ENCODE results near the gene TMPRSS3. TPM values are rescaled to one million over a fixed set of nuclear protein-coding genes. Genes with fewer than 3 reads are reported as not detected.

The TMPRSS3 gene
- total and polyA plus RNA-seq, 9 of the 15 experiments (the other 6 are each of a cell fraction or from before 2014, with no cell fraction given) = 0.07 TPM; not detected in 8

GRCh38 chr21:42379426-42380215 is 16.2 kb downstream of the TMPRSS3 start:
- Histone ChIP-seq H3K79me2 (ENCODE audit: control insufficient read depth, insufficient read depth, low read length) (no peaks in the 10 kb centered on the region), H3K4me1 (replicated peaks in 1 of 2; ENCODE audit: control insufficient read depth in 2 of 2, insufficient read depth in 2 of 2, low read length in 2 of 2) (peaks cover 3 to 6% of the 10 kb centered on the region in 2 experiments; a peak in 3 of 5 replicates), H3K4me2 (ENCODE audit: insufficient read depth, low read length) (no peak overlapping the region), H3K9me3 (replicated peaks; ENCODE audit: control insufficient read depth, insufficient read depth, low read depth, low read length) (no peaks in the 10 kb centered on the region), H4K20me1 (replicated peaks; ENCODE audit: control insufficient read depth, insufficient read depth, low read length) (0 out of 2 replicates have a peak, but pooled peaks cover 2% of the 10 kb centered on the region), H3K9ac (ENCODE audit: insufficient read depth in 1 of 2, low read depth in 2 of 2, low read length in 2 of 2) (no peak overlapping the region), H3K4me3 (no peak overlapping the region), H2AFZ (ENCODE audit: low read depth, low read length) (no peak overlapping the region), H3K9me1 (ENCODE audit: control insufficient read depth, insufficient read depth, low read length) (no peaks in the 10 kb centered on the region), H3K36me3 (ENCODE audit: control insufficient read depth, insufficient read depth, low read length) (no peaks in the 10 kb centered on the region), H3K27ac (ENCODE audit: extremely low read depth, low read depth, low read length) (no peak overlapping the region), H3K27me3 (ENCODE audit: control insufficient read depth in 2 of 2, insufficient read depth in 2 of 2, low read length in 2 of 2) (peaks cover 13 to 54% of the 10 kb centered on the region in 2 experiments)
- intact Hi-C loops (cut with micrococcal nuclease) = no loop called here
- WGBS (ENCODE audit: insufficient coverage, low coverage, missing lambda C conversion rate) = 2% methylated on average over 17 of the region's 17 CpGs
- POLR2A ChIA-PET = no interaction called here
- CTCF ChIA-PET (ENCODE audit: low intra/inter-chr PET ratio) = no interaction called here
- in situ Hi-C loops (cut with MboI) = loop anchor here (5.0 kb wide), 1 partner anchor 68 kb away; no protein-coding TSS in a partner anchor
- FAIRE-seq (no peak), ATAC-seq (no peak), DNase-seq (ENCODE audit: extremely low read depth in 1 of 4, low spot score in 3 of 4) (no peak)
- no TSS peak for BruUV-seq (replicated peaks)
- TF ChIP-seq ZNF512 (tag; IDR thresholded peaks at IDR 0.05) (no peak), NRF1 (conservative IDR thresholded peaks at IDR 0.05 in 1 of 2, IDR thresholded peaks at IDR 0.05 in 1 of 2) (no peak), TCF7L2 (IDR thresholded peaks at IDR 0.05; ENCODE audit: low read depth, low read length) (no peak), CREB3L1 (IDR thresholded peaks at IDR 0.05; ENCODE audit: borderline replicate concordance, low read depth) (no peak), MTF1 (CRISPR knock-in tag; IDR thresholded peaks at IDR 0.05; ENCODE audit: borderline replicate concordance) (no peak), PCBP1 (IDR thresholded peaks at IDR 0.05; ENCODE audit: low read depth, low read length, poor library complexity, severe bottlenecking) (no peak), KHSRP (IDR thresholded peaks at IDR 0.05) (no peak), ETS1 (conservative IDR thresholded peaks at IDR 0.05; ENCODE audit: control insufficient read depth, low read depth, low read length) (no peak), ZNF668 (CRISPR knock-in tag; IDR thresholded peaks at IDR 0.05) (no peak), NFRKB (IDR thresholded peaks at IDR 0.05; ENCODE audit: low read depth) (no peak), TSC22D4 (tag; IDR thresholded peaks at IDR 0.05) (no peak), MLX (CRISPR knock-in tag; conservative IDR thresholded peaks at IDR 0.05) (no peak), MIER1 (IDR thresholded peaks at IDR 0.05; ENCODE audit: low read depth) (no peak), NFATC3 (IDR thresholded peaks at IDR 0.05) (no peak), ZFP36 (IDR thresholded peaks at IDR 0.05; ENCODE audit: low read depth, low read length, partially characterized antibody) (no peak), MITF (IDR thresholded peaks at IDR 0.05) (no peak)
